Endodermal cell (in vitro differentiated cells): ENCODE data around the gene TBL2. TPM values are rescaled to one million over a fixed set of nuclear protein-coding genes. Genes with fewer than 3 reads are reported as not detected.

ENCODE experiments used
- DNase-seq: peaks from one replicate; pipeline ENCODE4 v3.0.0-alpha.2; 2017
- H3K27ac ChIP-seq: 2 replicates; pipeline ENCODE4 v1.5.1; 2013; ENCODE audit warnings: mild to moderate bottlenecking, low read depth, low read length, moderate library complexity
- H3K27me3 ChIP-seq: 2 replicates; pipeline ENCODE4 v1.6.1; 2013; ENCODE audit warnings: mild to moderate bottlenecking, low read length, moderate library complexity; ENCODE audit not compliant: insufficient read depth, control insufficient read depth, poor library complexity, severe bottlenecking
- H3K36me3 ChIP-seq: 2 replicates; pipeline ENCODE4 v1.7.0; 2013; ENCODE audit warnings: mild to moderate bottlenecking, low read length, moderate library complexity; ENCODE audit not compliant: control insufficient read depth, insufficient read depth
- H3K4me1 ChIP-seq: one replicate; pipeline ENCODE4 v1.7.0; 2013; ENCODE audit warnings: low read length; ENCODE audit not compliant: control insufficient read depth, insufficient read depth
- H3K4me3 ChIP-seq: 2 replicates; pipeline ENCODE4 v1.5.1; 2013; ENCODE audit warnings: mild to moderate bottlenecking, low read length, moderate library complexity
- H3K9ac ChIP-seq: 2 replicates; pipeline ENCODE4 v1.6.1; 2013; ENCODE audit warnings: mild to moderate bottlenecking, low read length, moderate library complexity; ENCODE audit not compliant: poor library complexity, severe bottlenecking; ENCODE audit errors: extremely low read depth
- H3K9me3 ChIP-seq: 2 replicates; pipeline ENCODE4 v1.6.1; 2013; ENCODE audit warnings: mild to moderate bottlenecking, low read length, moderate library complexity; ENCODE audit not compliant: control insufficient read depth
- H3K27ac Mint-ChIP-seq: 2 replicates; pipeline ENCODE4 v1.8.0; 2020; ENCODE audit warnings: mixed read lengths
- H3K27me3 Mint-ChIP-seq: 2 replicates; pipeline ENCODE4 v1.8.0; 2021; ENCODE audit warnings: mild to moderate bottlenecking, mixed read lengths; ENCODE audit not compliant: insufficient read depth
- H3K36me3 Mint-ChIP-seq: 2 replicates; pipeline ENCODE4 v1.8.0; 2020; ENCODE audit warnings: low read depth, mixed read lengths
- H3K4me1 Mint-ChIP-seq: 2 replicates; pipeline ENCODE4 v1.8.0; 2020; ENCODE audit warnings: mixed read lengths
- H3K4me3 Mint-ChIP-seq: 2 replicates; pipeline ENCODE4 v1.8.0; 2020; ENCODE audit warnings: mild to moderate bottlenecking, moderate library complexity, mixed read lengths
- H3K9me3 Mint-ChIP-seq: 2 replicates; pipeline ENCODE4 v1.8.0; 2020; ENCODE audit warnings: mild to moderate bottlenecking, mixed read lengths
- CTCF ChIP-seq: fragments of 200-600 bp; sonication (generic); conservative IDR thresholded peaks from 2 replicates; pipeline ENCODE4 v1.5.0; 2021; ENCODE audit warnings: antibody characterized with exemption, mild to moderate bottlenecking
- WGBS, 2 experiments: methylation state at CpG; one replicate each; pipeline versions ENCODE4 v1.1.5 to v1.1.7; 2013; ENCODE audit warnings: missing lambda C conversion rate in 2 of 2, mixed read lengths in 1 of 2; ENCODE audit not compliant: insufficient coverage in 1 of 2, insufficient read length in 1 of 2; 5-methylcytosine and 5-hydroxymethylcytosine counted together
- total RNA-seq, 2 donors: library from RNA; stranded (reverse); fragmentation: NEBNext Ultra II Directional in 1 of 2; extraction: Animal tissue kit (Norgen Biotek cat#: 25700) in 1 of 2; gene quantifications; 2 replicates in 1 of 2; 3 replicates in 1 of 2; pipeline ENCODE4 v1.2.1, GENCODE V29; 2021

TBL2 gene
- total RNA-seq, 2 donors from 2014 or later, result 55.7 to 59.7 TPM

DNA sequence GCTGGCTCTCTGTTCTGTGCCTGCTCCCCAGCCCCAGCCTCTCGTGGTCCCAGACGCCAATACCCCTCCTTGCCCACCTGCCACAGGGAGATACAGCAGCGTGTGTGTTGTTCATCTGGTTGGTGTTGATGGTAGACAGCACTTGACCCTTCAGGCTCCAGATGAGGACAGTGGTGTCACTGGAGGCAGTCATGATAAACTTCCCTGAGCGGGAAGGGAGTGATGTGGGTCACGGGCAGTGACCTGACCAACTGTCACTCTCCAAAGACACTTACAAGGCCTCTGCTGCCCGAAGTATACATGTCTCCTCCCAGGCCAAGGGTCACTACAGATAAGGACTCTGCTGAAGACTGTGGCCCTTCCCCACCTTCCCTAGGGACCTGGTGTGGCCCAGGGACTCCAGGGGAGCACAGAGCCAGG, 5.6 kb downstream of the TBL2 start:
- DNase-seq, result no peak
- H3K9me3 ChIP-seq, result no peaks in the 10 kb centered on the region
- H3K36me3 ChIP-seq, result peaks cover 66% of the 10 kb centered on the region
- H3K27ac ChIP-seq, result no peak overlapping the region
- H3K9ac ChIP-seq, result no peak overlapping the region
- H3K9me3 Mint-ChIP-seq, result no peaks in the 10 kb centered on the region
- H3K27me3 Mint-ChIP-seq, result no peaks in the 10 kb centered on the region
- no peak for TF ChIP-seq CTCF
- no peaks in the 10 kb centered on the region for H3K27me3 ChIP-seq
- peaks cover 4% of the 10 kb centered on the region for H3K4me1 ChIP-seq
- H3K4me3 Mint-ChIP-seq, result no peak overlapping the region
- H3K4me3 ChIP-seq, result no peak overlapping the region
- WGBS, 2 experiments, result 98 to 100% methylated on average over 5 to 6 of the region's 6 CpGs
- peaks cover 17% of the 10 kb centered on the region for H3K4me1 Mint-ChIP-seq
- H3K27ac Mint-ChIP-seq, result no peak overlapping the region
- H3K36me3 Mint-ChIP-seq, result peaks cover 62% of the 10 kb centered on the region

DNA sequence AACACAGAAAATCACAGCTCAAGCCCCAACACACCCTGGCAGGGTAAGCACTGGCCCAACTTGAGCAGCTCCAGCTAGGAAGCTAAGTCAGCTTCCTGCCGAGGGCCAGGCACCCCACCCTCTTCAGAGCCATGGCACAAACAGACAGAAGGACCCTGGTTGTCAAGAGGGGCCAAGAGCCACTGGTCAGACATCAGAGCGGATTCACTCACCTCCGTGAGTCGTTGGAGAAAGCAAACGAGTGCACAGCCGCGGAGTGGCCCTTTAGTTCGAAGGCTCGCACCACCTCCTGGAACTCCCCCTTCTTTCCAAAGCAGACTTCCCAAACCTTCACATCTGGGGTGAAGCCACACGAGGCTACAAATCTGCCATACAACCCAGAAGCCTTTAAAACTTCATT, 7.4 kb downstream of the TBL2 start:
- no peak overlapping the region for H3K27ac Mint-ChIP-seq
- Histone ChIP-seq H3K36me3 (peaks cover 60% of the 10 kb centered on the region), H3K4me1 (peaks cover 4% of the 10 kb centered on the region), H3K27ac (no peak overlapping the region), H3K27me3 (no peaks in the 10 kb centered on the region), H3K9ac (no peak overlapping the region), H3K4me3 (no peak overlapping the region), H3K9me3 (no peaks in the 10 kb centered on the region)
- peaks cover 56% of the 10 kb centered on the region for H3K36me3 Mint-ChIP-seq
- TF ChIP-seq CTCF, result no peak
- H3K4me3 Mint-ChIP-seq, result no peak overlapping the region
- 94 to 98% methylated on average over 8 to 10 of the region's 10 CpGs for WGBS, 2 experiments
- no peak for DNase-seq
- peaks cover 13% of the 10 kb centered on the region for H3K4me1 Mint-ChIP-seq
- peaks cover 3% of the 10 kb centered on the region for H3K27me3 Mint-ChIP-seq
- no peaks in the 10 kb centered on the region for H3K9me3 Mint-ChIP-seq

- 94 to 98% methylated on average over 14 to 22 of the region's 22 CpGs for WGBS, 2 experiments
- Mint-ChIP-seq H3K4me3 (no peak overlapping the region), H3K36me3 (peaks cover 56% of the 10 kb centered on the region), H3K27ac (no peak overlapping the region), H3K9me3 (no peaks in the 10 kb centered on the region), H3K27me3 (peaks cover 7% of the 10 kb centered on the region), H3K4me1 (peaks cover 13% of the 10 kb centered on the region)
- Histone ChIP-seq H3K4me1 (peaks cover 4% of the 10 kb centered on the region), H3K36me3 (peaks cover 57% of the 10 kb centered on the region), H3K27ac (no peak overlapping the region), H3K27me3 (no peaks in the 10 kb centered on the region), H3K4me3 (no peak overlapping the region), H3K9me3 (no peaks in the 10 kb centered on the region), H3K9ac (no peak overlapping the region)
- DNase-seq, result no peak
- TF ChIP-seq CTCF, result no peak
Measured at GRCh38 chr7:73570521-73570920, 7.9 kb downstream of the TBL2 start.
